Thyroid gland (tissue), 4 donors: Measurements from ENCODE around the gene GREB1. TPM values are rescaled to one million over a fixed set of nuclear protein-coding genes. Genes with fewer than 3 reads are reported as not detected.

Experiments used
- DNase-seq, 2 donors: peaks; one replicate each; pipeline ENCODE4 v3.0.0-alpha.2; 2019
- H3K27ac ChIP-seq, 3 donors: fragments of 200-600 bp; sonication (generic); 1 replicate in 2 of 3; 2 replicates in 1 of 3; pipeline ENCODE4 v1.5.1; 2016 to 2019; ENCODE audit warnings: mild to moderate bottlenecking in 1 of 3, moderate library complexity in 1 of 3
- H3K27me3 ChIP-seq: fragments of 200-600 bp; sonication (generic); one replicate; pipeline ENCODE4 v1.5.1; 2019
- H3K36me3 ChIP-seq, 2 donors: fragments of 200-600 bp; sonication (generic); one replicate each; pipeline ENCODE4 v1.5.1; 2016 to 2019
- H3K4me1 ChIP-seq, 2 donors: fragments of 200-600 bp; sonication (generic); one replicate each; pipeline ENCODE4 v1.5.1; 2017 to 2019
- H3K4me3 ChIP-seq, 3 donors: fragments of 200-600 bp; sonication (generic); replicated peaks in 1 of 3; 1 replicate in 2 of 3; 2 replicates in 1 of 3; pipeline ENCODE4 v1.5.1; 2016; ENCODE audit warnings: mild to moderate bottlenecking in 1 of 3
- H3K9me3 ChIP-seq: fragments of 200-600 bp; sonication (generic); one replicate; pipeline ENCODE4 v1.5.1; 2017
- POLR2A ChIP-seq, 2 donors: fragments of 450-650 bp; IDR thresholded peaks; one replicate each; pipeline ENCODE4 v1.6.1; 2017; ENCODE audit warnings: antibody characterized with exemption in 2 of 2, mild to moderate bottlenecking in 2 of 2, moderate library complexity in 1 of 2
- WGBS, 2 donors: methylation state at CpG; one replicate each; pipeline ENCODE4 v1.1.5; 2017; 5-methylcytosine and 5-hydroxymethylcytosine counted together
- intact Hi-C: fragments of 100-400 bp; cut with DNase I; formaldehyde crosslinking; loops from one replicate; pipeline ENCODE4 v1.15.1; 2023
- total RNA-seq, 4 donors: library from RNA; depleted of rRNA; stranded (reverse); fragments of >200 nt; gene quantifications; one replicate each; pipeline ENCODE4 v1.2.3, GENCODE V29; 2016
- TF ChIP-seq, protein P1 (sequence below), 6 experiments: fragments of 200-600 bp in 3 of 6; fragments of 450-650 bp in 3 of 6; sonication (generic) in 3 of 6; IDR thresholded peaks; one replicate each; pipeline ENCODE4 v1.5.1; 2016 to 2019; ENCODE audit warnings: antibody characterized with exemption in 6 of 6, mild to moderate bottlenecking in 2 of 6, inconsistent platforms in 1 of 6, moderate library complexity in 1 of 6

Gene GREB1
- total RNA-seq, 4 donors from 2014 or later, result 0.94 to 4.2 (median 2.0) TPM

GRCh38 chr2:11636593-11637295, 102.9 kb downstream of the GREB1 start:
- intact Hi-C loops, result no loop called here
- Histone ChIP-seq H3K27ac (no peak overlapping the region), H3K27me3 (no peaks in the 10 kb centered on the region), H3K4me3 (no peak overlapping the region), H3K4me1 (peaks cover 8 to 15% of the 10 kb centered on the region in 2 donors), H3K9me3 (no peaks in the 10 kb centered on the region), H3K36me3 (no peaks in the 10 kb centered on the region)
- TF ChIP-seq POLR2A (IDR thresholded peaks at IDR 0.05), result no peak
- TF ChIP-seq, protein P1, sequence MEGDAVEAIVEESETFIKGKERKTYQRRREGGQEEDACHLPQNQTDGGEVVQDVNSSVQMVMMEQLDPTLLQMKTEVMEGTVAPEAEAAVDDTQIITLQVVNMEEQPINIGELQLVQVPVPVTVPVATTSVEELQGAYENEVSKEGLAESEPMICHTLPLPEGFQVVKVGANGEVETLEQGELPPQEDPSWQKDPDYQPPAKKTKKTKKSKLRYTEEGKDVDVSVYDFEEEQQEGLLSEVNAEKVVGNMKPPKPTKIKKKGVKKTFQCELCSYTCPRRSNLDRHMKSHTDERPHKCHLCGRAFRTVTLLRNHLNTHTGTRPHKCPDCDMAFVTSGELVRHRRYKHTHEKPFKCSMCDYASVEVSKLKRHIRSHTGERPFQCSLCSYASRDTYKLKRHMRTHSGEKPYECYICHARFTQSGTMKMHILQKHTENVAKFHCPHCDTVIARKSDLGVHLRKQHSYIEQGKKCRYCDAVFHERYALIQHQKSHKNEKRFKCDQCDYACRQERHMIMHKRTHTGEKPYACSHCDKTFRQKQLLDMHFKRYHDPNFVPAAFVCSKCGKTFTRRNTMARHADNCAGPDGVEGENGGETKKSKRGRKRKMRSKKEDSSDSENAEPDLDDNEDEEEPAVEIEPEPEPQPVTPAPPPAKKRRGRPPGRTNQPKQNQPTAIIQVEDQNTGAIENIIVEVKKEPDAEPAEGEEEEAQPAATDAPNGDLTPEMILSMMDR (IDR thresholded peaks at IDR 0.05), result no peak
- no peak for DNase-seq
- 70 to 89% methylated on average over 11 of the region's 11 CpGs for WGBS, 2 donors

GRCh38 chr2:11637546-11637945, 103.7 kb downstream of the GREB1 start:
- Histone ChIP-seq H3K4me1 (peaks cover 8 to 15% of the 10 kb centered on the region in 2 donors), H3K9me3 (no peaks in the 10 kb centered on the region), H3K27ac (no peak overlapping the region), H3K27me3 (no peaks in the 10 kb centered on the region), H3K36me3 (no peaks in the 10 kb centered on the region), H3K4me3 (no peak overlapping the region)
- WGBS, 2 donors, result 95 to 98% methylated on average over 15 of the region's 15 CpGs
- TF ChIP-seq, protein P1 (IDR thresholded peaks at IDR 0.05), result no peak
- no peak for TF ChIP-seq POLR2A (IDR thresholded peaks at IDR 0.05)
- no peak for DNase-seq
- intact Hi-C loops, result no loop called here

- Histone ChIP-seq H3K36me3 (no peaks in the 10 kb centered on the region), H3K4me3 (no peak overlapping the region)
- 78 to 84% methylated on average over 5 of the region's 5 CpGs for whole genome bisulfite sequencing, 2 donors
Observed at GRCh38 chr2:11639503-11639902, 105.7 kb downstream of the GREB1 start.

GRCh38 chr2:11640132-11640531, 106.3 kb downstream of the GREB1 start:
- 95% methylated on average over 26 to 27 of the region's 27 CpGs for WGBS, 2 donors
- DNase-seq, result no peak

More at GRCh38 chr2:11639503-11639902, 105.7 kb downstream of the GREB1 start:
- H3K27ac ChIP-seq, result no peak overlapping the region
- DNase-seq, result no peak
- intact Hi-C loops, result no loop called here
- H3K9me3 ChIP-seq, result no peaks in the 10 kb centered on the region
- TF ChIP-seq, protein P1 (IDR thresholded peaks at IDR 0.05), result no peak
- TF ChIP-seq POLR2A (IDR thresholded peaks at IDR 0.05), result no peak
- H3K4me1 ChIP-seq, result peaks cover 2 to 7% of the 10 kb centered on the region in 2 donors
- H3K27me3 ChIP-seq, result no peaks in the 10 kb centered on the region

DNA sequence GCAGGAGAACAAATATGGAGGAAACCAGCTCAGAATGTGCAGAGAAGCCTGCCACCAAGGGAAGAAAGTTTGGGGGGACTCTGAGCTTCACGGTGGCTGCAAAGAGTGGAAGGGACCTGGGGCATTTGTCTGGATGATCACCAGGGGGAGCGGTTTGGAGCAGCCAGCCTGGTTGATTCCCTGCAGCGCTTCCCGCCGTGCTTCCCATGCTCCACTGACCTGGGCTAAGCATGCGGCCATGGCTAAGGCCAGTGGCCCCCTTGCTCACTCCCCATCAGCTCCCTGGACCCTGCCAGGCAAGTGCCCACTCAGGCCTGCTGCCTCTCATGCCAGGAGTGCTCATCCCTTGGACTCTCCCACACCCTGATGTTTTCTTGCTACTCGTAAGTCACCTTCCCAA, 109.1 kb downstream of the GREB1 start:
- 78 to 84% methylated on average over 7 of the region's 7 CpGs for WGBS, 2 donors
- H3K4me1 ChIP-seq, result no peaks in the 10 kb centered on the region
- intact Hi-C loops, result no loop called here
- no peak overlapping the region for H3K4me3 ChIP-seq
- no peak for DNase-seq
- no peaks in the 10 kb centered on the region for H3K36me3 ChIP-seq
- no peaks in the 10 kb centered on the region for H3K9me3 ChIP-seq
- H3K27me3 ChIP-seq, result no peaks in the 10 kb centered on the region
- H3K27ac ChIP-seq, result no peak overlapping the region
- TF ChIP-seq, protein P1 (IDR thresholded peaks at IDR 0.05), result no peak
- TF ChIP-seq POLR2A (IDR thresholded peaks at IDR 0.05), result no peak

More at GRCh38 chr2:11640132-11640531, 106.3 kb downstream of the GREB1 start:
- H3K27me3 ChIP-seq, result no peaks in the 10 kb centered on the region
- H3K4me1 ChIP-seq, result peaks cover 0 to under 1% of the 10 kb centered on the region in 2 donors
- intact Hi-C loops, result no loop called here
- H3K9me3 ChIP-seq, result no peaks in the 10 kb centered on the region
- TF ChIP-seq POLR2A (IDR thresholded peaks at IDR 0.05), result no peak
- TF ChIP-seq, protein P1 (IDR thresholded peaks at IDR 0.05), result no peak
- H3K36me3 ChIP-seq, result no peaks in the 10 kb centered on the region
- H3K27ac ChIP-seq, result no peak overlapping the region
- H3K4me3 ChIP-seq, result no peak overlapping the region
